ENCODE measurements around the gene CTBP1. TPM values are rescaled to one million over a fixed set of nuclear protein-coding genes. Genes with fewer than 3 reads are reported as not detected.

The CTBP1 gene
- total RNA-seq, 4 donors from 2014 or later, result 89.9 to 169 (median 107) TPM

- no peak for TF ChIP-seq CTCF (IDR thresholded peaks at IDR 0.05; ENCODE audit: low read depth)
Observed at GRCh38 chr4:1277667-1278665, 29.0 kb upstream of the CTBP1 start.

GRCh38 chr4:1276984-1277383 is 28.1 kb upstream of the CTBP1 start:
- no peak for TF ChIP-seq CTCF (IDR thresholded peaks at IDR 0.05; ENCODE audit: low read depth)

- TF ChIP-seq CTCF (IDR thresholded peaks at IDR 0.05; ENCODE audit: low read depth), result no peak
Observed at GRCh38 chr4:1274871-1275270, 25.9 kb upstream of the CTBP1 start.

GRCh38 chr4:1271686-1272085 is 22.8 kb upstream of the CTBP1 start:
- no peak for TF ChIP-seq CTCF (IDR thresholded peaks at IDR 0.05; ENCODE audit: low read depth)

GRCh38 chr4:1269209-1269608 is 20.3 kb upstream of the CTBP1 start:
- TF ChIP-seq CTCF (IDR thresholded peaks at IDR 0.05; ENCODE audit: low read depth), result no peak

GRCh38 chr4:1266881-1267763 is 18.2 kb upstream of the CTBP1 start:
- TF ChIP-seq CTCF (IDR thresholded peaks at IDR 0.05; ENCODE audit: low read depth), result no peak

GRCh38 chr4:1265351-1265750 is 16.4 kb upstream of the CTBP1 start:
- no peak for TF ChIP-seq CTCF (IDR thresholded peaks at IDR 0.05; ENCODE audit: low read depth)
